SKM-1 (cell line): ENCODE results near the gene PLD1.
A peak's percentile ranks its signal among the peaks of the same experiment; 100 is the strongest.

Experiments
- DNase-seq: peaks from one replicate; lab custom pipeline; 2025; ENCODE audit not compliant: unreplicated experiment; lab: John Stamatoyannopoulos, UW

The PLD1 gene

GRCh38 chr3:171776839-171777583, 33.3 kb downstream of the PLD1 start:
- peak; percentile 56 for DNase-seq

GRCh38 chr3:171776411-171776810, 33.9 kb downstream of the PLD1 start:
- DNase-seq, result no peak

- no peak for DNase-seq
Measured at GRCh38 chr3:171775943-171776342, 34.3 kb downstream of the PLD1 start.

- no peak for DNase-seq
Measured at GRCh38 chr3:171774521-171774920, 35.8 kb downstream of the PLD1 start.

- peak; percentile 40 for DNase-seq
Measured at GRCh38 chr3:171772427-171773056, 37.7 kb downstream of the PLD1 start.

GRCh38 chr3:171770689-171771620, 39.3 kb downstream of the PLD1 start:
- no peak for DNase-seq

- DNase-seq, result no peak
Measured at GRCh38 chr3:171769461-171769860, 40.8 kb downstream of the PLD1 start.

- DNase-seq, result no peak
Measured at GRCh38 chr3:171768986-171769385, 41.3 kb downstream of the PLD1 start.

GRCh38 chr3:171768281-171768900, 41.9 kb downstream of the PLD1 start:
- DNase-seq, result no peak

GRCh38 chr3:171765511-171765887, 44.8 kb downstream of the PLD1 start:
- peak; percentile 17 for DNase-seq

- no peak for DNase-seq
Measured at GRCh38 chr3:171763392-171763791, 46.9 kb downstream of the PLD1 start.

GRCh38 chr3:171760477-171760876, 49.8 kb downstream of the PLD1 start:
- no peak for DNase-seq

GRCh38 chr3:171758109-171758508, 52.2 kb downstream of the PLD1 start:
- no peak for DNase-seq

- DNase-seq, result no peak
Measured at GRCh38 chr3:171757361-171758034, 52.8 kb downstream of the PLD1 start.

- no peak for DNase-seq
Measured at GRCh38 chr3:171755656-171756055, 54.6 kb downstream of the PLD1 start.

GRCh38 chr3:171755015-171755589, 55.2 kb downstream of the PLD1 start:
- DNase-seq, result peak; percentile 41

GRCh38 chr3:171753665-171754408, 56.4 kb downstream of the PLD1 start:
- no peak for DNase-seq

GRCh38 chr3:171753025-171753472, 57.2 kb downstream of the PLD1 start:
- no peak for DNase-seq

GRCh38 chr3:171752329-171752728, 58.0 kb downstream of the PLD1 start:
- DNase-seq, result no peak

- no peak for DNase-seq
Measured at GRCh38 chr3:171749124-171749523, 61.2 kb downstream of the PLD1 start.
